Neutrophil (primary cell): Measurements from ENCODE around the gene POU4F2.

Experiments
- H3K27ac ChIP-seq: fragments of 200-600 bp; sonication (generic); 2 replicates; pipeline ENCODE4 v1.5.1; 2016; ENCODE audit warnings: mild to moderate bottlenecking, moderate library complexity
- H3K27me3 ChIP-seq: fragments of 200-600 bp; sonication (generic); 2 replicates; pipeline ENCODE4 v1.6.0; 2016; ENCODE audit warnings: mild to moderate bottlenecking
- H3K36me3 ChIP-seq: fragments of 200-600 bp; sonication (generic); 2 replicates; pipeline ENCODE4 v1.5.1; 2017
- H3K4me1 ChIP-seq, 2 experiments: fragments of 200-600 bp in 1 of 2; sonication (generic) in 1 of 2; 1 replicate in 1 of 2; 2 replicates in 1 of 2; pipeline versions ENCODE4 v1.5.1 to v1.6.1; 2013 to 2016; ENCODE audit warnings: low read depth in 1 of 2, low read length in 1 of 2, mild to moderate bottlenecking in 1 of 2, moderate library complexity in 1 of 2; ENCODE audit not compliant: control insufficient read depth in 1 of 2, insufficient read depth in 1 of 2
- H3K4me3 ChIP-seq, 2 experiments: fragments of 200-600 bp in 1 of 2; sonication (generic) in 1 of 2; 1 replicate in 1 of 2; 2 replicates in 1 of 2; pipeline ENCODE4 v1.5.1; 2013 to 2016; ENCODE audit warnings: low read depth in 1 of 2, low read length in 1 of 2, mild to moderate bottlenecking in 1 of 2, moderate library complexity in 1 of 2
- H3K9me3 ChIP-seq: fragments of 200-600 bp; sonication (generic); 2 replicates; pipeline ENCODE4 v1.5.1; 2016
- CTCF ChIP-seq: fragments of 200-600 bp; sonication (generic); IDR thresholded peaks from 2 replicates; pipeline ENCODE4 v1.5.1; 2016; ENCODE audit warnings: antibody characterized with exemption

Gene POU4F2

GRCh38 chr4:146638786-146639505, at the start of gene POU4F2:
Gene POU4F2 (plus strand): TSS chr4:146638893. CDS start chr4:146639141, 248 bp downstream.
- no peak for TF ChIP-seq CTCF
- Histone ChIP-seq H3K4me1 (no peaks in the 10 kb centered on the region), H3K36me3 (no peaks in the 10 kb centered on the region), H3K9me3 (no peaks in the 10 kb centered on the region), H3K27ac (no peak within 1 kb of the TSS), H3K4me3 (no peak within 1 kb of the TSS), H3K27me3 (peaks cover 100% of the 10 kb centered on the region)

- Histone ChIP-seq H3K36me3 (no peaks in the 10 kb centered on the region), H3K4me3 (no peak overlapping the region), H3K4me1 (peaks cover 3 to 4% of the 10 kb centered on the region in 2 experiments), H3K27me3 (no peaks in the 10 kb centered on the region), H3K27ac (no peak overlapping the region), H3K9me3 (no peaks in the 10 kb centered on the region)
- no peak for TF ChIP-seq CTCF
Observed at GRCh38 chr4:146590801-146591200, 47.9 kb upstream of the POU4F2 start.

- TF ChIP-seq CTCF = no peak
- no peaks in the 10 kb centered on the region for H3K27me3 ChIP-seq
- no peak overlapping the region for H3K4me3 ChIP-seq
- no peaks in the 10 kb centered on the region for H3K36me3 ChIP-seq
- no peak overlapping the region for H3K27ac ChIP-seq
- H3K4me1 ChIP-seq = no peaks in the 10 kb centered on the region
- no peaks in the 10 kb centered on the region for H3K9me3 ChIP-seq
Observed at GRCh38 chr4:146592019-146592418, 46.7 kb upstream of the POU4F2 start.

GRCh38 chr4:146632770-146633470, 5.8 kb upstream of the POU4F2 start:
- no peak overlapping the region for H3K27ac ChIP-seq
- no peak overlapping the region for H3K4me3 ChIP-seq
- H3K27me3 ChIP-seq = peaks cover 96% of the 10 kb centered on the region
- no peaks in the 10 kb centered on the region for H3K36me3 ChIP-seq
- no peaks in the 10 kb centered on the region for H3K9me3 ChIP-seq
- no peaks in the 10 kb centered on the region for H3K4me1 ChIP-seq
- no peak for TF ChIP-seq CTCF

- TF ChIP-seq CTCF = no peak
- H3K4me1 ChIP-seq = no peaks in the 10 kb centered on the region
- H3K36me3 ChIP-seq = no peaks in the 10 kb centered on the region
- H3K9me3 ChIP-seq = no peaks in the 10 kb centered on the region
- H3K27me3 ChIP-seq = peaks cover 96% of the 10 kb centered on the region
- no peak overlapping the region for H3K27ac ChIP-seq
- H3K4me3 ChIP-seq = no peak overlapping the region
Observed at GRCh38 chr4:146633471-146633800, 5.3 kb upstream of the POU4F2 start.
